T-helper 2 cell treated with Interferon-gamma antibody and Interleukin-4, amounts not matched to agents 5 μg/mL and 100 μg/mL, for 36 hours (primary cell): ENCODE measurements around the gene MYO1F.

Experiments
- DNase-seq: peaks from one replicate; pipeline ENCODE4 v3.0.0; 2021; ENCODE audit warnings: low spot score
- H3K27ac Mint-ChIP-seq: one replicate; pipeline ENCODE4 v1.8.0; 2021; ENCODE audit warnings: mild to moderate bottlenecking, mixed read lengths
- H3K27me3 Mint-ChIP-seq: one replicate; pipeline ENCODE4 v1.8.0; 2021; ENCODE audit warnings: low read depth, mixed read lengths
- H3K36me3 Mint-ChIP-seq: one replicate; pipeline ENCODE4 v1.8.0; 2021; ENCODE audit warnings: low read depth, mixed read lengths
- H3K4me1 Mint-ChIP-seq: one replicate; pipeline ENCODE4 v1.8.0; 2021; ENCODE audit warnings: low read depth, mixed read lengths
- H3K4me3 Mint-ChIP-seq: one replicate; pipeline ENCODE4 v1.8.0; 2022; ENCODE audit warnings: mild to moderate bottlenecking, moderate library complexity, mixed read lengths
- H3K9me3 Mint-ChIP-seq: one replicate; pipeline ENCODE4 v1.8.0; 2021; ENCODE audit warnings: mixed read lengths

Gene MYO1F

DNA sequence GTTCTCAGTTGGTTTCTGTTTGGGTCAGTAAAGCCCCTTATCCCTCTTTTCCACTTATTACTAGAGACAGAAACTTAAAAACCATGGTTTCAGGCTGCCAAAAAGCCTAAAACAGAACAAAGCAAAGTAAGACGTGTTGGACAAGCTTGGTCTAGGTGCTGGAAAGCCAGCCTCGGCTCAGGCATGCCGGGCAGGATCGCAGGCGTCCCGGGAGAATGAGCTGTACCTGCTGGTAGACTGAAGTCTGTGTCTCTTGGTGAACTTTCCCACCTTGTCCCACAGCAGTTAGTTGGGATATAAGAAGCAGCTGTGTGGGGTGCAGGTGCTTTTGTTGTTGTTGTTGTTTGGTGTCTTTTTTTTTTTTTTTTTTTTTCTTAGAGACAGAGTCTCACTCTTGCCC lies 95.6 kb downstream of the MYO1F start:
- Mint-ChIP-seq H3K4me3 (no peak overlapping the region), H3K27me3 (no peaks in the 10 kb centered on the region), H3K27ac (peak overlapping the region; percentile 11), H3K9me3 (no peaks in the 10 kb centered on the region), H3K4me1 (peaks cover 32% of the 10 kb centered on the region), H3K36me3 (peaks cover 59% of the 10 kb centered on the region)
- DNase-seq, result no peak

DNA sequence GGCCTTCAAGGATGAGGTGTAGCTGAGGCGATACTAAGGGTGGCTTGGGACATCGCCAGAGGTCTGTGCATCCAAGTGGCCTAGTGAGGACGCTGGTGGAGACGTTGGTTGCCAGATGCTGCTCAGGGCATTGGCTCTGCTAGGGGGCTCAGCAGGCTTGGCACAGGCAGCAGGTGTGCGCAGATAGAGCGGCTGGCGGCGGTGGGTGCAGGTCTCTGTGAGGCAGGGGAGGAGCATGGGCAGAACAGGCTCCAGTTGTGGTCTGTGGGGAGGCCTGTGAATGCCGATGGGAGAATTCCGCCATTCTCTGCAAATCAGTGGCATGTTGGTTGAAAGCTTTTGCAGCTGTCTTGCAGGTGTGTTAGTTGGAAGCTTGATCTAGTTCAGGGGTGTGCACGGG lies 96.0 kb downstream of the MYO1F start:
- DNase-seq, result no peak
- Mint-ChIP-seq H3K27ac (peak overlapping the region; percentile 11), H3K4me3 (no peak overlapping the region), H3K27me3 (no peaks in the 10 kb centered on the region), H3K36me3 (peaks cover 58% of the 10 kb centered on the region), H3K4me1 (peaks cover 28% of the 10 kb centered on the region), H3K9me3 (no peaks in the 10 kb centered on the region)

DNA sequence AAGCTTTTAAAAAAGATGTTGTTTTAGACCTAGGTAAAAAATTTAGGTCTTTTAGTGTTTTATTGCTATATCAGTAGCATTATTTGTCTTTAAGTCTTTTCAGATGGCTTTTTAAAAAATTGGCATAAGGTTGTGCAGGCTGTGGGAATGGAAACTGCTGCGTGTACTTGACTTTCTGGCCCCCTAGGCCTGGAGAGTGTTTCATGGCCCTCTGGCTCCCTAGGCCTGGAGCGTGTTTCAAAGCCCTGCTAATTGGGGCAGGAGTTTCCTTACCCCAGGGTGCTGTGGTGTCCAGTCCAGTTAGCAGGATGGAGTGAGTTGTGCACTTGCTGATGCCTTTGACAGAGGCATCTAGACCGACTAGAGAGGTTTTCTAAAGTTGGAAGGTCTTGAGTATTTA lies 98.6 kb downstream of the MYO1F start:
- Mint-ChIP-seq H3K27me3 (no peaks in the 10 kb centered on the region), H3K4me1 (peaks cover 34% of the 10 kb centered on the region), H3K4me3 (no peak overlapping the region), H3K27ac (peak overlapping the region; percentile 27), H3K36me3 (peaks cover 62% of the 10 kb centered on the region), H3K9me3 (no peaks in the 10 kb centered on the region)
- no peak for DNase-seq

DNA sequence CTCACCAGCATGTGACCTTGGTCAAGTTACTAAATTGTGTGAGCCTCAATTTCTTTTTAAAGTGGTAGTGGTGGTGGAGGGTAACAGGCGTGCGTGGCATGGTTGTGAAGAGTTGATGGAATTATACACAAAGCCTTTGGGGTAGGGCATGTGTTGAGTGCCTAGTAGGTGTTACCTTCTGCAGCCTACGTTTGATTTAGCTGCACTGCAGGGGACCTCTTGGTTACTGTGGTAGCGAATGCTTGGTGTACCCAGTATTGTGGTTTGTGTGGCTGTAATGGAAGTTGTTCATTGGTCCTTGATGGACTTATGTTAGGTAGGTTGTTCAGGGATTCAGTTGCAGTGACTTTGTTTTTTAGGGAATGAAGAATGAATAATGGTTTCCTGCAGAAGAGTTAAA lies 99.4 kb downstream of the MYO1F start:
- DNase-seq, result no peak
- peaks cover 59% of the 10 kb centered on the region for H3K36me3 Mint-ChIP-seq
- H3K4me1 Mint-ChIP-seq, result peaks cover 37% of the 10 kb centered on the region
- no peaks in the 10 kb centered on the region for H3K27me3 Mint-ChIP-seq
- peak overlapping the region; percentile 34 for H3K27ac Mint-ChIP-seq
- no peaks in the 10 kb centered on the region for H3K9me3 Mint-ChIP-seq
- no peak overlapping the region for H3K4me3 Mint-ChIP-seq

DNA sequence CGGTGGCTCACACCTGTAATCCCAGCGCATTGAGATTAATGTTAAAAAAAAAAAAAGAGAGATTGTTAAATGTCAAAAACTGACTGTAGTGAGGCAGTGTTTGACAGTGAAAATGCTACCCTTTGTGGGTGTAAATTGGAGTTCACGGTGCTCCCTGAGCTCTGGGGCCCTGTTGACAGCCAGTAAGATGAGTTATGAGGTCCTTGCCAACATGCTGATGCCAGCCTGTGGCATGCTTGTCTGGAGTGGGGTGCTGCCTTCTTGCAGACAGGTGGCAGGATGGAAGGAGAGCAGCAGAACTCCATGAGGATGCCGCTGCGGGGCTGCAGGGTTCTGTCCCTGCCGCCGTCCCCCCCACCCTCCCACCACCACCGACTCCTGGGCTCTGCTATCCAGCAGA lies 100.7 kb downstream of the MYO1F start:
- Mint-ChIP-seq H3K27ac (no peak overlapping the region), H3K9me3 (no peaks in the 10 kb centered on the region), H3K36me3 (peaks cover 58% of the 10 kb centered on the region), H3K27me3 (no peaks in the 10 kb centered on the region), H3K4me1 (peaks cover 40% of the 10 kb centered on the region), H3K4me3 (no peak overlapping the region)
- DNase-seq, result no peak

DNA sequence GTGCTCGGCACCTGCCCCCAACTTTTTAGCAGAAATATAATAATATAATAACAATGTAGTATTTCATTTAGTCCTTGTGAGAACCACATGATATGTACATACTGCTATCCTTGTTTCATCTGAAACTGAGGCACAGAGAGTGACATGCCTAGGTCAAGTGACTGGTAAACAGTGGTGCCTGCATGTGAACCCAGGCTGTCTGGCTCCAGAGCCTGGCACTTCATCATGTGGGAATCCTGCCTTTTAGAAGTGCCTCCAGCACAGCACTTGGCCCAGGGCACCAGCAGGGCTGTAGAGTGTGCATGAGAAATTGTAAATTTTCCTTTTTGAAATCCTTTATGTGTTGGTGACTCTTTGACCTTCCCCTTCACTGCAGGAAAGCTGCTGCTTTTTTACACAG lies 102.2 kb downstream of the MYO1F start:
- H3K36me3 Mint-ChIP-seq, result peaks cover 61% of the 10 kb centered on the region
- no peak overlapping the region for H3K27ac Mint-ChIP-seq
- no peaks in the 10 kb centered on the region for H3K9me3 Mint-ChIP-seq
- no peak overlapping the region for H3K4me3 Mint-ChIP-seq
- DNase-seq, result no peak
- H3K27me3 Mint-ChIP-seq, result no peaks in the 10 kb centered on the region
- peaks cover 35% of the 10 kb centered on the region for H3K4me1 Mint-ChIP-seq

DNA sequence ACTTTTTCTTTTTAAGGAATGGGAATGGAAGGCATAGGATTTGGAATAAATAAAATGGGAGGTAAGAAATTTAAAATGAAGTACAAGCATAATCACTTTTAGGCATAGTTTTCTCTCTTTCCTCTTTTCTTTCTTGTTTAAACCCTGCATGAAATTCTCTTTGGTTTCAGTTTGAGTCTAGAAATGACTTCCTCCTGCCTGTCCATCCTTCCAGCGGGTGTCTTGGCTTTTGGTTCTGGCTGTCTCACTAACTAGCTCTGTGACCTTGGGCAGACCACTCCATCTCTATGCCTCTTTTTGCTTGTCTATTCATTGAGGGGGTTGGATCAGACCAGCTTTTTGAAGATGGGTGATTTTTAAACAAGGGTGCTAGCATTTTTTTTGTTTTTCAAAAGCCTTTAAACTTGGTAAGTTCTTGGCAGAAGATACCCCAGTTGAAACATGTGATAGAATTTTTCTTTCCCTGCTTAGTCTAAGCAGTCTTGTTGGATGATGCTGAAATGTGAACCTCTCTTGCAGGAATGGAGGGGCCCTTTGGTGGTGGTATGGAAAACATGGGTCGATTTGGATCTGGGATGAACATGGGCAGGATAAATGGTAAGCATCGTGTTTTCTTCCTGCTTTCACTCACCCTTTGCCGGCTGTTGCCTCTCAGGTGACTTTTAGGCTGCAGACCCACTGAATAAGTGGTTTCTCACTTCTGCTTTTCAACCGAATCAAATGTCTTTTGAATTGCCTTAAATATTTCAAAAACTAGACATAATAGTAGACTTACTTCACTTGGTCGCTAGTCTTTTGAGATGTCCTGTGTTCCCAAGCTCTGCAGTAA lies 103.4 kb downstream of the MYO1F start:
- H3K27ac Mint-ChIP-seq, result peak overlapping the region; percentile 77
- H3K36me3 Mint-ChIP-seq, result peaks cover 72% of the 10 kb centered on the region
- no peaks in the 10 kb centered on the region for H3K9me3 Mint-ChIP-seq
- H3K4me1 Mint-ChIP-seq, result peaks cover 38% of the 10 kb centered on the region
- H3K27me3 Mint-ChIP-seq, result no peaks in the 10 kb centered on the region
- no peak for DNase-seq
- H3K4me3 Mint-ChIP-seq, result no peak overlapping the region
